ENCODE results near the gene CCDC88B. TPM values are rescaled to one million over a fixed set of nuclear protein-coding genes. Genes with fewer than 3 reads are reported as not detected.

Gene CCDC88B
- total RNA-seq, 1 donor from 2014 or later, result 191 TPM

DNA sequence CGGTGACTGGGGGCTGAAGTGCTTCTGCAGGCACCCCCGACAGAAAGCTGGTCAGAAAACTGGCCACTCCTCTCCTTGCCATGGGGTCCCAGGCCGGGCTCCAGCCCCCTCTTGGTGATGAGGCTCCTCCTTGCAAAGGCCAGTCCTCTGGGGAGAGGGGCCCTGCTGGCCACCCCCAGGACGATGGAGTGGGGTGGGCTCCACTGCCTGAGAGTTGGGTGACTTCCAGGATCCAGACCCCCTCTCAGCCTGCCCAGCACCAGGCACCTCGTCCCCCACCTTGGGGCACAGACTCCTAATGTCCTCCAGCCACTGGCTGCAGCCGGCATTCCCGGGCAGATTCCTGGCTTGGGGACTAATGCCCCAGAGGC is 18.5 kb downstream of the CCDC88B start:
- intact Hi-C loops (cut with micrococcal nuclease), result loop anchor here (5.0 kb wide), 2 partner anchors 294 to 654 kb away; partner anchors contain the start of gene ARL2

DNA sequence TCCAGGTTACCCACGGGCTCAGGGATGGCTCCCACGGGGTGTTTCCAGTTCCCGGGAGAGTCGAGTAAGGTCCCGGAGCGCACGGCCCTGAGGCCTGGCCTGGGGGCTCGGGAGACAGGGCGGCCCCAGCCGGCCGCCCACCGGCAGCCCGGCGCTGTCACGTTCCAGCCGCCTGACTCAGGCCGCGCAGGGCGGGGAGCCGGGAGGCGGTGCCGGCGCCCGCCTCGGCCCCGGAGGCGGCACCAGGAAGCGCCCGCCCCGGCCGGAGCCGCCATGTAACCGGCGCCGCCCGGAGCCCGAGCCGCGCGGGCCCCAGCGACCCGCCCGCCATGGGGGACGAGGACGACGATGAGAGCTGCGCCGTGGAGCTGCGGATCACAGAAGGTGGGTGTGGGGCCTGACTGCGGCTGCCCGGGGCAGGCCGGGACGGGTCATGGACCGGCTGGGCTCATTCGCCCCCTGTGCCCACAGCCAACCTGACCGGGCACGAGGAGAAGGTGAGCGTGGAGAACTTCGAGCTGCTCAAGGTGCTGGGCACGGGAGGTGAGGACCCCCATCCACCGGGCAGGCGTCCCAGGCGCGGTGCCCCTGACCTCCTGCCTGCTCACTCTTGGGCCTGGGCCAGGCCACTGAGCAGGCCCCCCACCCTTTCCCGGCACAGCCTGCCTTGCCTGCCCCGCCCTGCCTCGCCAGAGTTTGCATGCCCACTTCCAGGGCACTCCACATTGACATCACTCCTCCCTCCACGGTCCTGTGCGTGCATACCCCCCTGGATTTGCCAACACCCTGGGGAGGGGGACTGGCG is 19.1 kb downstream of the CCDC88B start, which contains the start of gene RPS6KA4:
TSS of gene RPS6KA4 (plus strand) at position 256 of the 805 bp plus-strand sequence. CDS start at position 330, 74 bp downstream.
- intact Hi-C loops (cut with micrococcal nuclease), result loop anchor here (1.0 to 5.0 kb wide), 4 partner anchors 17 to 653 kb away; partner anchors contain the start of genes ARL2 and PRDX5

DNA sequence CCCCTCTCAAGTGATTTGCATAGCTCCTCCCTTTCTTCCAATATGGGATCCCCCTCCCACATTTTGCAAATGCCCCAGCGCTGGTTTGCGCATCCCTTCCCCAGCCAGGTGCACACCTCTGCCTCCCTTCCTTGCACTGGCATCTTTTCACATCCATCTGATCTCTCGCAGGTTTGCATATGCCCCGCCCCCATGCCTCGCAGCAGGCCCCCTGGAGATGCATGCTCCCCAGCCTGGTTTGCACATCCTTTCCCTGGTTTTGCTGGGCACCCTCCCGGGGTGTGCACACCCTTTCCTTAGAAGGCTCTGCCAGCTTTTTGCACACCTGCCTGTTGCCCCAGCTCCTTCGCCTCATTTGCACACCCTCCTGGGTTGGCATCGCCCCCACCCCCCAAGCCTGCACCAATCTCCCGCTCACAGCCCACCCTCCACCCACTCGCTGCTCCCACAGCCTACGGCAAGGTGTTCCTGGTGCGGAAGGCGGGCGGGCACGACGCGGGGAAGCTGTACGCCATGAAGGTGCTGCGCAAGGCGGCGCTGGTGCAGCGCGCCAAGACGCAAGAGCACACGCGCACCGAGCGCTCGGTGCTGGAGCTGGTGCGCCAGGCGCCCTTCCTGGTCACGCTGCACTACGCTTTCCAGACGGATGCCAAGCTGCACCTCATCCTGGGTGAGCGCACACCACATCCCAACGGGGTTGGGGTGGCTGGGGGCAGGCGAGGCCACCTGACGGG is 19.9 kb downstream of the CCDC88B start:
- intact Hi-C loops (cut with micrococcal nuclease), result loop anchor here (1.0 to 5.0 kb wide), 4 partner anchors 18 to 652 kb away; partner anchors contain the start of genes ARL2 and PRDX5

DNA sequence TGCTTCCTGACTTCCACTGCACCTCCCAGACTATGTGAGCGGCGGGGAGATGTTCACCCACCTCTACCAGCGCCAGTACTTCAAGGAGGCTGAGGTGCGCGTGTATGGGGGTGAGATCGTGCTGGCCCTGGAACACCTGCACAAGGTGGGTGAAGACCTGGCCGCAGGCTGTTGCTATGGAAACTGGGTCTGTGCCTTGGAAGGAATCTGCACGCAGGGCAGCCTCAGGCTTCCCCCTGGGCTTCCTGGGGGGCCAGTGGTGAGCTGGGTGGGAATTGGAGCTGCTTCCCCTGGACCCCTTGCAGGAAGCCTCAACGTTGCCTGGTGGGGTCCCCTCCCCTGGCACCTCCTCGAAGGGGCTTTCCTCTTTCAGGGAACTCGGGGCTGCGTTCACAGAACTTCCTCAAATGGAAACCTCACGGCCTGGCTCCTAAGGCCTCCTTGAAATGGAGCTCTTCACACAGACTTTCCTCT is 20.5 kb downstream of the CCDC88B start:
- intact Hi-C loops (cut with micrococcal nuclease), result no loop called here

DNA sequence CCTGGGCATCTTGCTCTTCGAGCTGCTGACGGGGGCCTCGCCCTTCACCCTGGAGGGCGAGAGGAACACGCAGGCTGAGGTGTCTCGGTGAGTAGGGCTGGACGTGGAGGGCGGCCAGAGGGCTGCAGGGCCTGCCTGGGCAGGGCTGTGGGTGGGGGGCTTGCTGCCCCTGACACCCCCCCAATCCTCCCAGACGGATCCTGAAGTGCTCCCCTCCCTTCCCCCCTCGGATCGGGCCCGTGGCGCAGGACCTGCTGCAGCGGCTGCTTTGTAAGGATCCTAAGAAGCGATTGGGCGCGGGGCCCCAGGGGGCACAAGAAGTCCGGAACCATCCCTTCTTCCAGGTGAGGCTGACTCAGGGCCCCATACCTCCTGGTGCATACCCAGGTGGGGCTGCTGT is 21.7 kb downstream of the CCDC88B start:
- intact Hi-C loops (cut with micrococcal nuclease), result no loop called here

DNA sequence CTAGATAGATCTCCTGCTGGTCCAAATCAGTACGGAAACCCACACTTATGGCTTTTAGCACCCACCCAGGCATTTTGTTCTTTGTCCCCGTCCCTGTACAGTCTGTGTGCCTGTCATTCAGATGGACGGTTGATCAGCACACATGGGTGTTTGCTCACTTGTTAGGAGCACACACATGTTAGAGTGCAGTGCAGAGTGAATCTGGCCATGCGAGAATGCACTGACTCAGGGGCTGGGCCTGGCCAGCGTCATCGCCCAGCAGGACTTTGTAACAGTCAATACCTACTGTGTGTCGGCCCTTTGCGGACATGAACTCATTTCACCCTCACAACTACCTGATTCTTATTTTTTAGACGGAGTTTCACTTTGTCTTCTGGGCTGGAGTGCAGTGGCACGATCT is 22.3 kb downstream of the CCDC88B start:
- intact Hi-C loops (cut with micrococcal nuclease), result no loop called here

DNA sequence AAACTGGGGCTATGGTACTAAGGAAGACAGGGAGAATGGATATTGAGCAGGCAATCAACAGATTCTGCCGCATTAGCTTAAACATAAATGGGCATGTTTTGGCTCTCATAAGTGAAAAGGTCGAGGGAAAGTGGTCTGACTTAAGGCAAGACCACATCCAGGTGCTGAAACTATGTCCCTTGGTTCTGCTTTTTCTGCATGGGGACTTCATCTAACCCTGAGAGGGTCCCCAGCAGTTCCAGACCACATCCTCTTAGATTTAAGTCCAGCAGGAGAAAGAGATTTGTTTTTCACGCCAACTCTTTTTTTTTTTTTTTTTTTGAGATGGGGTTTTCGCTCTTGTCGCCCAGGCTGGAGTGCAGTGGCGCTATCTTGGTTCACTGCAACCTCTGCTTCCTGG is 24.4 kb downstream of the CCDC88B start:
- intact Hi-C loops (cut with micrococcal nuclease), result no loop called here

DNA sequence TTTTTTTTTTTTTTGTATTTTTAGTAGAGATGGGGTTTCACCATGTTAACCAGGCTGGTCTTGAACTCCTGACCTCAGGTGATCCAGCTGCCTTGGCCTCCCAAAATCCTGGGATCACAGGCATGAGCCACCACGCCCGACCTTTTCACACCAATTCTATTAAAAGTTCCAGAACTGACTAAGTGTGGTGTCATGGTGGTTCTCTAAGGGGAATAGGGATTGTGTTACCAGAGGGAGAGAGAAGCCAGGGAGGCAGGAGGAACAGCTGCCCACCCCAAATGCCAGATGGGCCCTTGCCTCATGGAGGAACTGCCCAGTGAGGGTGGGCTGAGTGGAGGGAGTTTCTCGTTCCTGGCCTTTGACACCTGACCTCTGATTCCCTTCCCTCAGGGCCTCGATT is 24.9 kb downstream of the CCDC88B start:
- intact Hi-C loops (cut with micrococcal nuclease), result no loop called here

GRCh38 chr11:64366751-64367150 is 26.7 kb downstream of the CCDC88B start:
- intact Hi-C loops (cut with micrococcal nuclease), result no loop called here

DNA sequence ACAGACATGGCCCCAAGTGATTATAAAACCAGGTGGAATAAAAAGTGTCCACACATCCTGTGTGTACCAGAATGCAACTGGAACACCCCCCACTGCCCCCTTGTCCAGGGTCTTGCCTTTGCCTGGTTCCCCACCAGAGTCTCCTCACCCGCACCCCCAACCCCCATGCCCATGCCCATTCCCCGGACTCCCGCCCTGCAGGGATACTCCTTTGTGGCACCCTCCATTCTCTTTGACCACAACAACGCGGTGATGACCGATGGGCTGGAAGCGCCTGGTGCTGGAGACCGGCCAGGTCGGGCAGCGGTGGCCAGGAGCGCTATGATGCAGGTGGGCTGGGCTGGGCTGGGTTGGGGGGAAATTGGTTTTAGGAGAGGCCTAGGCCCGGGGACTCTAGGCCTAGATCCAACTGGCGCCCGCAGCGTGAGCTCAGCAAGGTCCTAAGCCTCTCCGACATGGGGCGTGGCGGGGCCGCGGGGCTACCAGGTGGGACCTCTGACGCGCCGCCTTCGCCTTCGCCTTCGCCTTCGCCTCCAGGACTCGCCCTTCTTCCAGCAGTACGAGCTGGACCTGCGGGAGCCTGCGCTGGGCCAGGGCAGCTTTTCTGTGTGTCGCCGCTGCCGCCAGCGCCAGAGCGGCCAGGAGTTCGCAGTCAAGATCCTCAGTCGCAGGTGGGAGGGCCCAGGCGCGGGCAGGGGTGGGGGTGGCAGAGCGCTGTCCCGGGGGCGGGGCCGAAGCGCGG is 28.1 kb downstream of the CCDC88B start:
- intact Hi-C loops (cut with micrococcal nuclease), result no loop called here

DNA sequence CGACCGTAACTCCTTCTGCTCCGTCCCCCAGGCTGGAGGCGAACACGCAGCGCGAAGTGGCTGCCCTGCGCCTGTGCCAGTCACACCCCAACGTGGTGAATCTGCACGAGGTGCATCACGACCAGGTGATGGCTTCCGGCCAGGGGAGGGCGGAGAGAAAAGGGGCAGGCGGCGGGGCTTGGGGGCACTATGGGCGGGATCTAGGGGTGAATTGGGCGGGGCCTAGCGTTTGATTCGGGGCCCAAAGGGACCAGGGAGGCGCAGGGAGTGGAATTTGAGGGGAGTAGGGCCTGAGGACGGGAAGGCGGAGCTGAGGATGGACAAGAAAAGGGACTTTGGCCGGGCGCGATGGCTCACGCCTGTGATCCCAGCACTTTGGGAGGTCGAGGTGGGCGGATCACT is 28.7 kb downstream of the CCDC88B start:
- intact Hi-C loops (cut with micrococcal nuclease), result no loop called here

GRCh38 chr11:64369440-64370421 is 29.7 kb downstream of the CCDC88B start:
- intact Hi-C loops (cut with micrococcal nuclease), result no loop called here

GRCh38 chr11:64371201-64371600 is 31.2 kb downstream of the CCDC88B start:
- intact Hi-C loops (cut with micrococcal nuclease), result no loop called here

GRCh38 chr11:64372021-64372420 is 32.0 kb downstream of the CCDC88B start:
- intact Hi-C loops (cut with micrococcal nuclease), result no loop called here

DNA sequence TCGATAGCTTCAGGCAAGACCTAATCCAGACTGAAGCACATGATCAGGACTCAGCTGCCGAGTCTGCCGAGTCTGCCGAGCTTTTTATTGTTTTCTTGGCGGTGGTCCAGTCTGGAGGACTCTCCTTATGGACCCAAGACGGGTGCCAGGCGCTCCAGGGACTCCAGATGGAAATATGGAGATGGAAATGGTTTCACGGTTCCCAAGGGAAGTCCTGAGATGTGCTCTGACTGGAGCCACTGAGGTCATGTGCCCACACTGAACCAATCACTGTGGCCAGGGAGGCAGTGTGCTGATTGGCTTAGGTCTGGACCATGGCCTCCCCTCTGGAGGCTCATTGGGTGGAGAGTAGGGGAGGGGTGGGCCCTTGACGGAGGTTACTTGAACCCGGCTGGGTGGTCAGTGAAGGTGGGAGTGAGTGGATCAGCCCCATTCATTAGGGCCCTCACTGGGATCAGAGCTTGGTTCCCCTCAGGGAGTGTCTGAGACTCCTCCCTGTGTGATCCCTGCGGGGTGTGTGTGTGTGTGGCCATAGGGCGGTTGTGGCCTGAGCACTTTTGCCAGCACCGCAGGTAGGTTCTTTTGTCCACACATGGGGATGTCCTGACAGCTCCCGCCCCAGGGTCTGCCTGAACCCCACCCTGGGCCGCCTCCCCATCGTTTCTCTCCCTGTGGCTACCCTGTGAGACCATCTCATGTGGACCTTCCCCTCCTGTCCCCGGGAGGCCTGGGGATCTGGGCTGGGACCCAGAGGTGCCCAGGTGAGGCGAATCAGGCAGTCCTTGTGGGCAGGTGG is 33.0 kb downstream of the CCDC88B start:
- intact Hi-C loops (cut with micrococcal nuclease), result no loop called here

GRCh38 chr11:64373598-64373974 is 33.6 kb downstream of the CCDC88B start:
- intact Hi-C loops (cut with micrococcal nuclease), result no loop called here

DNA sequence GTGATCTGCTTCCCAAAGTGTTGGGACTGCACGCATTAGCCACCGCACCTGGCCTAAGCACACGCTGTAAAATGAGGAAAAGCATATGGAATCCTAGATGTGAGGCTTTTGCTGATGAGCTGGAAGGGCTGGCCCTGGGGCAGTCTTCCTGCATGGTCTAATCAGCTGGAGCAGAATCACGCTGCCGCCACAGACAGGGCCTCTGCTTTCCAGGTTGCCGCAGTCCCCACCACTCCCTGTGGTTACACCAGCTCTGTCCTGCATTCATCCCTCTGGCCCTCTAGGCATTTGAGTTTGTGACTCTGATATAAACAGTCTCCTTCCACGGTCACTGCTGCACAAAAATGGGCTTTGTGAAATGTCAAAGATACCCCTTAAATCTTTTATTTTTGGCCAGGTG is 36.1 kb downstream of the CCDC88B start:
- intact Hi-C loops (cut with micrococcal nuclease), result no loop called here

DNA sequence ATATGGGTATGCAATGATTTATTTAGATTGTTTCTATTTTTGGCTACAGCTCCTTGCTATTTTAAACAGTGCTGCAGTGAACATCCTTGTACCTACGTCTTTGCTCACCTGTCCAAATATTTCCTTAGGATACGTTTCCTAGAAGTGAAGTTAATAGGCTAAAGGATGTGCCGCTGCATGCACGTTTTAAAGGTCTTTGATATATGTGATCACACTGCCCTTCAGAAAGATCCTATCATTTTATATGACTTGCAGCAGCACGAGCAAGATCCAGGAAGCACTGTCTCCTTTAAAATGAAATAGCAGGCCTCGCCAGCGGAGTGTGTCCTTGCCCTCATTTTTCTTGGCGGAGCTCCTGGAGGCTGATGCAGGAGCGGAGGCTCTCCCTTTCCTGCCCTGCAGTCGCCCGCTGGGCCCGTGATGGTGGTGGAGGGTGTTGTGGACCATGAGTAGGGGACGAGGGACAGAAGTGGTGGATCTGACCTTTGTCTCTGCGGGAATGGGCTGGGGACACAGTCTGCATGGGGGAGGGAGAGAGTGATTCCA is 38.4 kb downstream of the CCDC88B start:
- intact Hi-C loops (cut with micrococcal nuclease), result no loop called here

- intact Hi-C loops (cut with micrococcal nuclease), result no loop called here
These were observed 39.2 kb downstream of the CCDC88B start for GRCh38 chr11:64379160-64379559.
